Natural killer cell (primary cell): ENCODE measurements around the gene GRK2. TPM values are rescaled to one million over a fixed set of nuclear protein-coding genes. Genes with fewer than 3 reads are reported as not detected.

ENCODE experiments used
- ATAC-seq, 3 donors: fragments of 150-1000 bp in 2 of 3; fragments of 200-7000 bp in 1 of 3; cut with Tn5 transposase; 1 replicate in 1 of 3; 2 replicates in 2 of 3; pipeline ENCODE4 v1.10.0; 2021; ENCODE audit warnings: mild to moderate bottlenecking in 2 of 3, moderate library complexity in 2 of 3
- DNase-seq, 2 donors: peaks; one replicate each; pipeline versions ENCODE4 v3.0.0 to v3.0.0-alpha.2; 2013 to 2021; ENCODE audit warnings: mixed read lengths in 1 of 2
- H3K27ac ChIP-seq: one replicate; pipeline ENCODE4 v1.5.1; 2013; ENCODE audit warnings: mild to moderate bottlenecking, low read length
- H3K27me3 ChIP-seq: one replicate; pipeline ENCODE4 v1.6.1; 2013; ENCODE audit warnings: low read length; ENCODE audit not compliant: control insufficient read depth, insufficient read depth
- H3K36me3 ChIP-seq: one replicate; pipeline ENCODE4 v1.6.1; 2013; ENCODE audit warnings: low read length; ENCODE audit not compliant: control insufficient read depth, insufficient read depth
- H3K4me1 ChIP-seq: one replicate; pipeline ENCODE4 v1.6.1; 2013; ENCODE audit warnings: low read length; ENCODE audit not compliant: control insufficient read depth, insufficient read depth
- H3K4me3 ChIP-seq: one replicate; pipeline ENCODE4 v1.5.1; 2013; ENCODE audit warnings: low read length
- H3K9me3 ChIP-seq: one replicate; pipeline ENCODE4 v1.6.1; 2013; ENCODE audit warnings: low read length; ENCODE audit not compliant: control insufficient read depth, insufficient read depth
- H3K27ac Mint-ChIP-seq, 2 donors: one replicate each; pipeline ENCODE4 v1.8.0; 2022; ENCODE audit warnings: mild to moderate bottlenecking in 2 of 2, mixed read lengths in 2 of 2, moderate library complexity in 1 of 2
- H3K27me3 Mint-ChIP-seq, 2 donors: one replicate each; pipeline ENCODE4 v1.8.0; 2022; ENCODE audit warnings: low read depth in 2 of 2, mixed read lengths in 2 of 2
- H3K36me3 Mint-ChIP-seq: one replicate; pipeline ENCODE4 v1.8.0; 2022; ENCODE audit warnings: mixed read lengths
- H3K4me1 Mint-ChIP-seq, 2 donors: one replicate each; pipeline ENCODE4 v1.8.0; 2022; ENCODE audit warnings: mixed read lengths in 2 of 2
- H3K4me3 Mint-ChIP-seq: one replicate; pipeline ENCODE4 v1.8.0; 2022; ENCODE audit warnings: mild to moderate bottlenecking, moderate library complexity, mixed read lengths
- H3K9me3 Mint-ChIP-seq, 2 donors: one replicate each; pipeline ENCODE4 v1.8.0; 2022; ENCODE audit warnings: mixed read lengths in 2 of 2
- CTCF ChIP-seq: fragments of 200-600 bp; IDR thresholded peaks from one replicate; pipeline ENCODE4 v1.8.0; 2022; ENCODE audit warnings: antibody characterized with exemption
- WGBS: methylation state at CpG from one replicate; pipeline ENCODE4 v1.1.7; 2013; ENCODE audit warnings: missing lambda C conversion rate; ENCODE audit not compliant: insufficient coverage; 5-methylcytosine and 5-hydroxymethylcytosine counted together
- intact Hi-C: fragments of 100-400 bp; cut with micrococcal nuclease; formaldehyde crosslinking; loops from one replicate; pipeline ENCODE4 v1.14.2; 2022
- total RNA-seq, 4 donors: library from RNA; stranded (reverse); fragments of 120-200 nt in 1 of 4; gene quantifications; one replicate each; pipeline versions ENCODE4 v1.2.3 to v1.2.4, GENCODE V29; 2013 to 2022

Gene GRK2
- total RNA-seq, 3 donors from 2014 or later (not counting 1 experiment from before 2014, with no cell fraction given) = 390 to 482 (median 441) TPM

DNA sequence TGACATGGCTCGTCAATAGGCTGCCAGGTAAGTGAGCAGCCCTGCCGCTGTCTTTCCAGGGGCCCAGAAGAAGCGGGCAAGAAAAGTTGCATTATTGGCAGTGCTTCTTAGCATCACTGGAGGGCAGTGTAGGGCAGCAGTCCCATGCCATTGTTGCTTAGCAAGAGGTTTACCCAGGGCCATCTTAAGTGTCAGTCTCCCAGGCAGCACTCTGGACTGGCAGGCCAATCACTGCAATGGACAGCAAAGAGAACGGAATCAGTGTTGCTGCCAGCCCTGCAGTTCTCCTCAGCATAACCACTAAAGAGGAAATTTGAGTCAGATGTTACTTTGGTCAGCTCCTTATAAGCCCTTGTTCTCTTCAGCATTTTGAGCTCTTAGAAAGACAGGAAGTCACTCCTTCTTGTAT, 13.4 kb upstream of the GRK2 start:
- H3K9me3 Mint-ChIP-seq = no peaks in the 10 kb centered on the region
- no peaks in the 10 kb centered on the region for H3K9me3 ChIP-seq
- no peaks in the 10 kb centered on the region for H3K27me3 Mint-ChIP-seq
- 74% methylated on average over 4 of the region's 4 CpGs for WGBS
- H3K4me1 Mint-ChIP-seq = peaks cover 36 to 41% of the 10 kb centered on the region in 2 donors
- peaks cover 18% of the 10 kb centered on the region for H3K4me1 ChIP-seq
- peak overlapping the region; percentile 57 for H3K4me3 Mint-ChIP-seq
- peaks cover 96% of the 10 kb centered on the region for H3K36me3 ChIP-seq
- DNase-seq (peak in 1 of 2 donors; percentile 70), ATAC-seq (peak; percentile 78 to 86 (median 79))
- H3K36me3 Mint-ChIP-seq = peaks cover 31% of the 10 kb centered on the region
- H3K27me3 ChIP-seq = no peaks in the 10 kb centered on the region
- H3K27ac ChIP-seq = peak overlapping the region; percentile 7
- no peak overlapping the region for H3K4me3 ChIP-seq
- H3K27ac Mint-ChIP-seq = peak overlapping the region; percentile 78 to 89
- TF ChIP-seq CTCF = peak; percentile 53
- intact Hi-C loops = loop anchor here (1.0 to 5.0 kb wide), 2 partner anchors 12 to 34 kb away; partner anchors contain the start of gene ANKRD13D

GRCh38 chr11:67253872-67254624, 12.2 kb upstream of the GRK2 start:
- intact Hi-C loops = loop anchor here (1.0 to 5.0 kb wide), 2 partner anchors 13 to 33 kb away; partner anchors contain the start of gene ANKRD13D
- H3K4me1 Mint-ChIP-seq = peaks cover 36 to 41% of the 10 kb centered on the region in 2 donors
- peaks cover 18% of the 10 kb centered on the region for H3K4me1 ChIP-seq
- peak in 1 of 2 donors; percentile 19 for DNase-seq
- peak overlapping the region; percentile 57 for H3K4me3 Mint-ChIP-seq
- H3K36me3 Mint-ChIP-seq = peaks cover 31% of the 10 kb centered on the region
- H3K27me3 ChIP-seq = no peaks in the 10 kb centered on the region
- 97% methylated on average over 14 of the region's 14 CpGs for WGBS
- no peak overlapping the region for H3K4me3 ChIP-seq
- no peaks in the 10 kb centered on the region for H3K27me3 Mint-ChIP-seq
- no peaks in the 10 kb centered on the region for H3K9me3 ChIP-seq
- peak overlapping the region; percentile 78 to 89 for H3K27ac Mint-ChIP-seq
- TF ChIP-seq CTCF = no peak
- peaks cover 83% of the 10 kb centered on the region for H3K36me3 ChIP-seq
- no peaks in the 10 kb centered on the region for H3K9me3 Mint-ChIP-seq
- no peak overlapping the region for H3K27ac ChIP-seq
- ATAC-seq = peak; percentile 11 to 35 (median 31)

DNA sequence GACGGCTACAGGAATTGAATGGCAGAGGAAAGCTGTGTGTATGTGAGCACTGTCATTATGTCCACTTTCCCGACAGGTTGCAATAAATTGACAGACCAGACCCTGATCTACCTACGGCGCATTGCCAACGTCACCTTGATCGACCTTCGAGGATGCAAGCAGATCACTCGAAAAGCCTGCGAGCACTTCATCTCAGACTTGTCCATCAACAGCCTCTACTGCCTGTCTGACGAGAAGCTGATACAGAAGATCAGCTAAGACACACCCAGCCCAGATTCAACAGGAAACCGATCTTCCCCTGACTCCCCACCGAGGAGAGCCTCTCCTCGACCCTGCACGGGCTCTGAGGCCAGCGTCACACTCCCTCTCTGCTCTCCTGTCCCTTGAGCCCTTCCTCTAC, 11.5 kb upstream of the GRK2 start:
- no peak overlapping the region for H3K4me3 ChIP-seq
- H3K4me1 ChIP-seq = peaks cover 18% of the 10 kb centered on the region
- peak overlapping the region; percentile 78 to 89 for H3K27ac Mint-ChIP-seq
- TF ChIP-seq CTCF = no peak
- WGBS = 88% methylated on average over 13 of the region's 15 CpGs
- no peaks in the 10 kb centered on the region for H3K9me3 Mint-ChIP-seq
- ATAC-seq (no peak), DNase-seq (no peak)
- H3K27me3 Mint-ChIP-seq = no peaks in the 10 kb centered on the region
- no peaks in the 10 kb centered on the region for H3K9me3 ChIP-seq
- peaks cover 24% of the 10 kb centered on the region for H3K36me3 Mint-ChIP-seq
- peaks cover 76% of the 10 kb centered on the region for H3K36me3 ChIP-seq
- peaks cover 35 to 36% of the 10 kb centered on the region in 2 donors for H3K4me1 Mint-ChIP-seq
- peak overlapping the region; percentile 10 for H3K4me3 Mint-ChIP-seq
- no peaks in the 10 kb centered on the region for H3K27me3 ChIP-seq
- intact Hi-C loops = loop anchor here (5.0 kb wide), 1 partner anchor 33 kb away; the partner anchor contains the start of gene ANKRD13D
- no peak overlapping the region for H3K27ac ChIP-seq
